Endothelial cell of umbilical vein (primary cell): Measurements from ENCODE around the gene CCHCR1. TPM values are rescaled to one million over a fixed set of nuclear protein-coding genes. Genes with fewer than 3 reads are reported as not detected.

Experiments used
- BruUV-seq: library from RNA; stranded (reverse); fragments of 400-500 nt; replicated peaks from 2 replicates; lab custom pipeline; 2021; lab: Mats Ljungman, UMichigan
- CTCF ChIA-PET: fragments of 300-600, 350-600 bp; sonication (Branson Sonifier 250); formaldehyde crosslinking; loops from one replicate; lab custom pipeline; 2021; ENCODE audit warnings: antibody characterized with exemption, inconsistent platforms; lab: Charles Lee
- POLR2A ChIA-PET: fragments of 300-600, 350-600 bp; sonication (Branson Sonifier 250); formaldehyde crosslinking; loops from one replicate; lab custom pipeline; 2021; ENCODE audit warnings: antibody characterized with exemption, inconsistent platforms; lab: Charles Lee
- DNase-seq: peaks from one replicate; pipeline ENCODE4 v3.0.0-alpha.2; 2011; ENCODE audit warnings: low read depth, low spot score
- FAIRE-seq: peaks from 2 replicates; lab custom pipeline; 2011; peaks lifted over from hg19 to GRCh38; lab: Jason Lieb, UNC
- H2AFZ ChIP-seq: 2 replicates; pipeline ENCODE4 v1.6.0; 2012; ENCODE audit warnings: low read depth, low read length, control low read depth, inconsistent platforms
- H3K27ac ChIP-seq: 2 replicates; pipeline ENCODE4 v1.5.1; 2011; ENCODE audit warnings: low read depth, mild to moderate bottlenecking, control low read depth, low read length, moderate library complexity; ENCODE audit not compliant: insufficient read depth
- H3K27me3 ChIP-seq, 2 experiments: 2 replicates each; pipeline versions ENCODE4 v1.6.0 to v1.6.1; 2011; ENCODE audit warnings: low read length in 2 of 2, mixed read lengths in 1 of 2; ENCODE audit not compliant: control insufficient read depth in 2 of 2, insufficient read depth in 2 of 2
- H3K36me3 ChIP-seq, 2 experiments: 2 replicates in 1 of 2; 3 replicates in 1 of 2; pipeline ENCODE4 v1.5.1; 2011; ENCODE audit warnings: low read length in 2 of 2, mild to moderate bottlenecking in 1 of 2, moderate library complexity in 1 of 2; ENCODE audit not compliant: control insufficient read depth in 2 of 2, insufficient read depth in 2 of 2; ENCODE audit errors: extremely low read depth in 1 of 2
- H3K4me1 ChIP-seq: 3 replicates; pipeline ENCODE4 v1.5.1; 2011; ENCODE audit warnings: mild to moderate bottlenecking, low read length; ENCODE audit not compliant: control insufficient read depth, insufficient read depth; ENCODE audit errors: extremely low read depth
- H3K4me2 ChIP-seq: 2 replicates; pipeline ENCODE4 v1.6.1; 2011; ENCODE audit warnings: low read length, control low read depth, mixed read lengths; ENCODE audit not compliant: insufficient read depth
- H3K4me3 ChIP-seq, 3 experiments: fragments of 200-600 bp in 1 of 3; sonication (generic), shearing (Covaris generic) in 1 of 3; replicated peaks in 1 of 3; 2 replicates each; pipeline ENCODE4 v1.5.1; 2011 to 2016; ENCODE audit warnings: control low read depth in 3 of 3, low read length in 3 of 3, mild to moderate bottlenecking in 2 of 3, inconsistent platforms in 1 of 3, low read depth in 1 of 3, moderate library complexity in 1 of 3; ENCODE audit not compliant: insufficient read depth in 1 of 3
- H3K79me2 ChIP-seq: 2 replicates; pipeline ENCODE4 v1.6.0; 2012; ENCODE audit warnings: low read length, inconsistent platforms; ENCODE audit not compliant: control insufficient read depth, insufficient read depth
- H3K9ac ChIP-seq: replicated peaks from 2 replicates; pipeline ENCODE3; 2011; ENCODE audit warnings: low read length, control low read depth; ENCODE audit not compliant: insufficient read depth; ENCODE audit errors: extremely low read depth
- H3K9me1 ChIP-seq: replicated peaks from 3 replicates; pipeline ENCODE4 v1.6.0; 2011; ENCODE audit warnings: mild to moderate bottlenecking, low read length; ENCODE audit not compliant: control insufficient read depth, insufficient read depth; ENCODE audit errors: extremely low read depth
- H3K9me3 ChIP-seq: replicated peaks from 2 replicates; pipeline ENCODE4 v1.5.1; 2012; ENCODE audit warnings: low read length, inconsistent platforms; ENCODE audit not compliant: control insufficient read depth, insufficient read depth
- H4K20me1 ChIP-seq: replicated peaks from 2 replicates; pipeline ENCODE3; 2011; ENCODE audit warnings: mild to moderate bottlenecking, low read length; ENCODE audit not compliant: control insufficient read depth, insufficient read depth; ENCODE audit errors: extremely low read depth
- CTCF ChIP-seq, 2 donors: IDR thresholded peaks; 1 replicate in 1 of 2; 2 replicates in 1 of 2; pipeline ENCODE4 v1.5.1; 2011; ENCODE audit warnings: low read length in 2 of 2, mild to moderate bottlenecking in 2 of 2, moderate library complexity in 2 of 2, control low read depth in 1 of 2, inconsistent platforms in 1 of 2, low read depth in 1 of 2; ENCODE audit not compliant: insufficient read depth in 1 of 2; ENCODE audit errors: extremely low read depth in 1 of 2
- EZH2 ChIP-seq: IDR thresholded peaks from 2 replicates; pipeline ENCODE4 v1.6.1; 2012; ENCODE audit warnings: borderline replicate concordance, low read depth, mild to moderate bottlenecking, moderate library complexity, low read length, inconsistent platforms; ENCODE audit not compliant: severe bottlenecking
- FOS ChIP-seq: IDR thresholded peaks from 2 replicates; pipeline ENCODE4 v1.6.1; 2011; ENCODE audit warnings: mild to moderate bottlenecking, low read length, moderate library complexity, borderline replicate concordance; ENCODE audit not compliant: insufficient read depth
- GATA2 ChIP-seq: IDR thresholded peaks from 2 replicates; pipeline ENCODE4 v1.7.0; 2011; ENCODE audit warnings: low read depth, mild to moderate bottlenecking, moderate library complexity, mixed read lengths, low read length; ENCODE audit not compliant: insufficient read length, insufficient read depth
- JUN ChIP-seq: IDR thresholded peaks from 2 replicates; pipeline ENCODE4 v1.6.1; 2011; ENCODE audit warnings: borderline replicate concordance, low read depth; ENCODE audit not compliant: insufficient read length, insufficient read depth
- MAX ChIP-seq: IDR thresholded peaks from 2 replicates; pipeline ENCODE4 v1.6.1; 2011; ENCODE audit not compliant: insufficient read depth, insufficient read length
- MYC ChIP-seq: IDR thresholded peaks from one replicate; pipeline ENCODE4 v1.6.1; 2011; ENCODE audit warnings: mild to moderate bottlenecking, low read depth, low read length
- POLR2A ChIP-seq: IDR thresholded peaks from 2 replicates; pipeline ENCODE4 v1.6.1; 2012; ENCODE audit warnings: low read depth, mild to moderate bottlenecking, control low read depth, low read length
- POLR2AphosphoS5 ChIP-seq: IDR thresholded peaks from 2 replicates; pipeline ENCODE4 v1.6.1; 2012; ENCODE audit warnings: low read depth, mild to moderate bottlenecking, control low read depth, low read length, moderate library complexity; ENCODE audit not compliant: insufficient read depth
- dilution Hi-C: fragments of 300-500 bp; cut with MboI; formaldehyde crosslinking; loops from one replicate; pipeline ENCODE4 v1.15.0; 2019; ENCODE audit warnings: low sequenced_read_pairs; ENCODE audit not compliant: extremely low pct_ligation_motif_present
- intact Hi-C: fragments of 100-400 bp; cut with micrococcal nuclease; formaldehyde crosslinking; loops from one replicate; pipeline ENCODE4 v1.10.0; 2022
- polyA plus RNA-seq, 4 experiments: library from polyadenylated mRNA; depleted of rRNA in 3 of 4; stranded (reverse) in 3 of 4; unstranded in 1 of 4; fragments of >200 nt; gene quantifications; 2 replicates each; pipeline versions ENCODE4 v1.2.1 to v1.2.3, GENCODE V29; 2011 to 2012; ENCODE audit warnings: missing spikeins in 1 of 4
- total RNA-seq: library from RNA; stranded (reverse); gene quantifications from 2 replicates; pipeline ENCODE4 v1.2.3, GENCODE V29; 2021

Gene CCHCR1
- total and polyA plus RNA-seq, 2 donors (not counting 3 experiments of a cell fraction or from before 2014, with no cell fraction given): 12.8 to 23.2 TPM

DNA sequence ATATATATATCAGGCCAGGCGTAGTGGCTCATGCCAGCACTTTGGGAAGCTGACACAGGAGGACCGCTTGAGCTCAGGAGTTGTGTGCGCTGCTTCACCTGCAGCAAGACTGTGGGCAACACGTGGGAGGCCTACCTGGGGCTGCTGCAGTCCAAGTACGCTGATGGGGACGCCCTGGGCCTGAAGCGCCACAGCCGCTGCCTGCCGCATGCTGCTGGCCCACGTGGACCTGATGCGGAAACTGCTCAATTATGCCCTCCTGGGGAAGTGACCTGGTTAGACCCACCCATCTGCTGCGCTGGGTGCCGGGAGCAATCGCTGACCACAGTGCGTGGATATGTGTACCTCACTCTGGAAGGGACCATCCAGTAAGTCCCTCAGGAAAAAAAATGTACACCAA, 17.0 kb downstream of the CCHCR1 start:
- BruUV-seq: no TSS peak
- TF ChIP-seq CTCF (IDR thresholded peaks at IDR 0.05; ENCODE audit: extremely low read depth in 1 of 2, insufficient read depth in 1 of 2, low read depth in 1 of 2, low read length in 2 of 2): no peak
- TF ChIP-seq POLR2AphosphoS5: no peak
- TF ChIP-seq POLR2A: no peak
- TF ChIP-seq JUN: no peak
- no peak for TF ChIP-seq GATA2
- TF ChIP-seq EZH2: no peak
- TF ChIP-seq MAX: no peak
- TF ChIP-seq FOS: no peak
- no peak for TF ChIP-seq MYC
- Histone ChIP-seq H3K9me3 (no peaks in the 10 kb centered on the region), H3K9me1 (no peaks in the 10 kb centered on the region), H3K27me3 (no peaks in the 10 kb centered on the region), H2AFZ (no peak overlapping the region), H3K36me3 (peaks cover 0 to 8% of the 10 kb centered on the region in 2 experiments), H3K79me2 (no peaks in the 10 kb centered on the region), H3K9ac (no peak overlapping the region), H3K4me3 (no peak overlapping the region), H3K4me1 (peaks cover 8% of the 10 kb centered on the region), H3K4me2 (no peak overlapping the region), H3K27ac (no peak overlapping the region), H4K20me1 (no peaks in the 10 kb centered on the region)
- no peak for FAIRE-seq
- CTCF ChIA-PET: interaction anchor here (2.6 to 6.2 kb wide), 2 partner anchors 51 to 226 kb away, joined by 14 to 174 read pairs; no protein-coding TSS in a partner anchor
- no peak for DNase-seq
- POLR2A ChIA-PET: no interaction called here
- intact Hi-C loops (no loop called here), dilution Hi-C loops (no loop called here)
